Type B pancreatic cell (in vitro differentiated cells): ENCODE results near the gene CNTN4. TPM values are rescaled to one million over a fixed set of nuclear protein-coding genes. Genes with fewer than 3 reads are reported as not detected.

ENCODE experiments used
- DNase-seq: peaks from one replicate; pipeline ENCODE4 v3.0.0; 2021; ENCODE audit warnings: mixed read lengths; ENCODE audit not compliant: unreplicated experiment; ENCODE audit errors: extremely low spot score
- H3K27ac Mint-ChIP-seq: 2 replicates; pipeline ENCODE4 v1.8.0; 2021; ENCODE audit warnings: mild to moderate bottlenecking, mixed read lengths
- H3K27me3 Mint-ChIP-seq: 2 replicates; pipeline ENCODE4 v1.8.0; 2021; ENCODE audit warnings: mixed read lengths
- H3K36me3 Mint-ChIP-seq: 2 replicates; pipeline ENCODE4 v1.8.0; 2021; ENCODE audit warnings: mixed read lengths
- H3K4me1 Mint-ChIP-seq: one replicate; pipeline ENCODE4 v1.8.0; 2021; ENCODE audit warnings: mixed read lengths; ENCODE audit not compliant: unreplicated experiment
- H3K4me3 Mint-ChIP-seq: 2 replicates; pipeline ENCODE4 v1.8.0; 2021; ENCODE audit warnings: mild to moderate bottlenecking, mixed read lengths
- H3K9me3 Mint-ChIP-seq: 2 replicates; pipeline ENCODE4 v1.8.0; 2021; ENCODE audit warnings: mixed read lengths
- CTCF ChIP-seq: fragments of 200-600 bp; sonication (generic); conservative IDR thresholded peaks from 2 replicates; pipeline ENCODE4 v1.5.0; 2021; ENCODE audit warnings: antibody characterized with exemption, mild to moderate bottlenecking
- total RNA-seq: library from RNA; stranded (reverse); gene quantifications from 2 replicates; pipeline ENCODE4 v1.2.1, GENCODE V29; 2021; ENCODE audit warnings: low replicate concordance

The CNTN4 gene
- total RNA-seq, 1 donor from 2014 or later: 29.7 TPM

- no peaks in the 10 kb centered on the region for H3K27me3 Mint-ChIP-seq
- no peak overlapping the region for H3K4me3 Mint-ChIP-seq
- H3K4me1 Mint-ChIP-seq: peaks cover 1% of the 10 kb centered on the region
- no peak overlapping the region for H3K27ac Mint-ChIP-seq
- no peak for DNase-seq
- peak; percentile 47 for TF ChIP-seq CTCF
- no peaks in the 10 kb centered on the region for H3K36me3 Mint-ChIP-seq
- no peaks in the 10 kb centered on the region for H3K9me3 Mint-ChIP-seq
Measured at GRCh38 chr3:2856138-2857133, 757.8 kb downstream of the CNTN4 start.

- Mint-ChIP-seq H3K9me3 (no peaks in the 10 kb centered on the region), H3K27me3 (no peaks in the 10 kb centered on the region), H3K36me3 (no peaks in the 10 kb centered on the region), H3K4me3 (no peak overlapping the region), H3K4me1 (no peaks in the 10 kb centered on the region), H3K27ac (no peak overlapping the region)
- TF ChIP-seq CTCF: no peak
- DNase-seq: no peak
Measured at GRCh38 chr3:2860626-2861025, 762.0 kb downstream of the CNTN4 start.

GRCh38 chr3:2861120-2861519, 762.5 kb downstream of the CNTN4 start:
- Mint-ChIP-seq H3K36me3 (no peaks in the 10 kb centered on the region), H3K9me3 (no peaks in the 10 kb centered on the region)
- no peak for DNase-seq

GRCh38 chr3:2861920-2862319, 763.3 kb downstream of the CNTN4 start:
- no peak for TF ChIP-seq CTCF
- Mint-ChIP-seq H3K27me3 (no peaks in the 10 kb centered on the region), H3K4me3 (no peak overlapping the region), H3K27ac (no peak overlapping the region), H3K4me1 (no peaks in the 10 kb centered on the region), H3K36me3 (no peaks in the 10 kb centered on the region), H3K9me3 (no peaks in the 10 kb centered on the region)
- no peak for DNase-seq

More at GRCh38 chr3:2861120-2861519, 762.5 kb downstream of the CNTN4 start:
- H3K4me3 Mint-ChIP-seq: no peak overlapping the region
- no peak overlapping the region for H3K27ac Mint-ChIP-seq
- no peak for TF ChIP-seq CTCF
- H3K27me3 Mint-ChIP-seq: no peaks in the 10 kb centered on the region
- H3K4me1 Mint-ChIP-seq: no peaks in the 10 kb centered on the region

- no peaks in the 10 kb centered on the region for H3K4me1 Mint-ChIP-seq
- no peaks in the 10 kb centered on the region for H3K9me3 Mint-ChIP-seq
- no peak overlapping the region for H3K4me3 Mint-ChIP-seq
- H3K27ac Mint-ChIP-seq: no peak overlapping the region
- TF ChIP-seq CTCF: no peak
- no peak for DNase-seq
- no peaks in the 10 kb centered on the region for H3K27me3 Mint-ChIP-seq
- H3K36me3 Mint-ChIP-seq: no peaks in the 10 kb centered on the region
Measured at GRCh38 chr3:2862366-2862765, 763.7 kb downstream of the CNTN4 start.
